Measurements from ENCODE around the gene IRAK2.

GRCh38 chr3:10173095-10173925, 8.6 kb downstream of the IRAK2 start:
- no peak for TF ChIP-seq CTCF (IDR thresholded peaks at IDR 0.05)
- no peak for TF ChIP-seq POLR2A (IDR thresholded peaks at IDR 0.05)
